Kidney (tissue), 22 donors: Measurements from ENCODE around the gene CNTN6. TPM values are rescaled to one million over a fixed set of nuclear protein-coding genes. Genes with fewer than 3 reads are reported as not detected.

Experiments used
- DNase-seq, 5 donors: peaks; one replicate each; pipeline ENCODE4 v3.0.0-alpha.2; 2013 to 2020
- FAIRE-seq: peaks from 2 replicates; lab custom pipeline; 2012; peaks lifted over from hg19 to GRCh38; lab: Jason Lieb, UNC
- H3K27ac ChIP-seq, 2 donors: one replicate each; pipeline ENCODE4 v1.7.0; 2013; ENCODE audit warnings: low read depth in 2 of 2, low read length in 2 of 2, inconsistent platforms in 1 of 2
- H3K27me3 ChIP-seq: one replicate; pipeline ENCODE4 v1.7.1; 2013; ENCODE audit warnings: low read length, inconsistent platforms; ENCODE audit not compliant: control insufficient read depth, insufficient read depth
- H3K36me3 ChIP-seq, 3 donors: one replicate each; pipeline versions ENCODE4 v1.7.0 to v1.7.1; 2013; ENCODE audit warnings: low read length in 3 of 3, control low read depth in 1 of 3, inconsistent platforms in 1 of 3; ENCODE audit not compliant: insufficient read depth in 3 of 3, control insufficient read depth in 2 of 3
- H3K4me1 ChIP-seq, 3 donors: one replicate each; pipeline versions ENCODE4 v1.7.0 to v1.7.1; 2013; ENCODE audit warnings: low read length in 3 of 3, inconsistent platforms in 1 of 3, low read depth in 1 of 3; ENCODE audit not compliant: control insufficient read depth in 2 of 3, insufficient read depth in 2 of 3
- H3K4me3 ChIP-seq, 3 donors: one replicate each; pipeline versions ENCODE4 v1.7.0 to v1.8.1; 2013; ENCODE audit warnings: low read length in 3 of 3, control low read depth in 1 of 3, inconsistent platforms in 1 of 3
- H3K9ac ChIP-seq, 3 donors: one replicate each; pipeline versions ENCODE4 v1.7.0 to v1.7.1; 2013; ENCODE audit warnings: low read length in 3 of 3, control low read depth in 1 of 3, inconsistent platforms in 1 of 3
- H3K9me3 ChIP-seq, 3 donors: one replicate each; pipeline versions ENCODE4 v1.7.0 to v1.7.1; 2013; ENCODE audit warnings: low read length in 3 of 3, control low read depth in 1 of 3, inconsistent platforms in 1 of 3; ENCODE audit not compliant: control insufficient read depth in 2 of 3, insufficient read depth in 1 of 3
- intact Hi-C: fragments of 100-400 bp; cut with DNase I; formaldehyde crosslinking; loops from one replicate; pipeline ENCODE4 v1.11.1; 2022
- long read RNA-seq, 10 donors: library from polyadenylated mRNA in 1 of 10; unstranded in 1 of 10; transcript quantifications; one replicate each; pipeline ENCODE4 v2.0.0 and lab custom pipeline, GENCODE V29; 2021 to 2026
- polyA plus RNA-seq: library from polyadenylated mRNA; stranded (reverse); fragments of 350-450 nt; fragmentation: Illumina TruSeq; extraction: RNeasy Lipid Tissue Mini Kit (QIAGEN cat#74804); gene quantifications from one replicate; pipeline ENCODE4 v1.2.3, GENCODE V29; 2014; ENCODE audit warnings: low read depth, low replicate concordance; ENCODE audit not compliant: insufficient read depth
- total RNA-seq: library from RNA; stranded (reverse); fragmentation: NEBNext Ultra II Directional; extraction: Animal tissue kit (Norgen Biotek cat#: 25700); gene quantifications from one replicate; pipeline ENCODE4 v1.2.1, GENCODE V29; 2021
- TF ChIP-seq, protein P1 (sequence below): IDR thresholded peaks from 3 replicates; pipeline ENCODE4 v1.5.1; 2012; ENCODE audit warnings: mild to moderate bottlenecking, moderate library complexity, borderline replicate concordance; ENCODE audit not compliant: insufficient read depth; ENCODE audit errors: extremely low read depth
- donor health status: control.
- donor health status: control.
- donor health status: control.
- donor health status: control.
- donor health status: control.
- donor health status: DM: yes; HTN: yes; CAD: no.
- donor health status: Normal renal cell carcinoma (clear cell type).

CNTN6 gene
- total RNA-seq (0.25 TPM), polyA plus RNA-seq (0.11 TPM)
- long read RNA-seq, donor 1 = 0 reads
- long read RNA-seq, donor 2 = 0 reads
- long read RNA-seq, donor 3 = 0 reads
- long read RNA-seq, donor 4 = 0 reads
- long read RNA-seq, donor 5 = 0 reads
- long read RNA-seq, donor 6 = 0 reads
- long read RNA-seq, donor 7, partial matches to known transcripts = 1 of 1 reads
- long read RNA-seq, donor 7, other reads (novel, unspliced or antisense) = 0 of 1 reads
- long read RNA-seq, donor 8 = 0 reads
- long read RNA-seq, donor 9 = 0 reads
- long read RNA-seq, donor 10 = 0 reads

DNA sequence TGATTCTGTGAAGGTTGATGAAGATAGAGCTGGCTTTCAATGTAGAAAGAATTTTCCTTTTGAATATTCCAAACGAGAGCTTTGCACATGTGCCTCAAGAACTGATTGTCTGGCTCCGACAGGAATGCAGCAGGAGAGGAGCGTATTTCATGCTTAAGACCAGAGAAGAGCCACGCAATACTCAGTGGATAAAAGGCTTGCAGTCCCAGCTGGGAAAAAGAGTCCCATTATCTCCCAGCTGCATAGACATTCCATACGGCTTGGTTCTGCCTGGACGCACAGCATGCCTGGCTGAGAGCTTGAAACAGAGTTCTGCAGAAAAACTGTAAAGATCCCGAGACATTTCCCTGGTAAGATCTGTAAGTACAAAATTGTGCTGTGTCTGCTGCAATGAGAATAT lies at the start of gene CNTN6:
Gene CNTN6 (plus strand): TSS at position 254 of the 400 bp plus-strand sequence. CDS start 54,985 bp downstream, outside the sequence.
- no peaks in the 10 kb centered on the region for H3K27me3 ChIP-seq
- H3K9ac ChIP-seq = peak within 1 kb of the TSS in 1 of 3 donors; percentile 17
- peak within 1 kb of the TSS in 1 of 3 donors; percentile 28 for H3K4me3 ChIP-seq
- H3K9me3 ChIP-seq = no peaks in the 10 kb centered on the region
- no peaks in the 10 kb centered on the region for H3K36me3 ChIP-seq
- intact Hi-C loops = no loop called here
- no peak within 1 kb of the TSS for H3K27ac ChIP-seq
- FAIRE-seq (no peak), DNase-seq (peak in 3 of 5 donors; percentile 43 to 69 (median 69))
- TF ChIP-seq, protein P1, sequence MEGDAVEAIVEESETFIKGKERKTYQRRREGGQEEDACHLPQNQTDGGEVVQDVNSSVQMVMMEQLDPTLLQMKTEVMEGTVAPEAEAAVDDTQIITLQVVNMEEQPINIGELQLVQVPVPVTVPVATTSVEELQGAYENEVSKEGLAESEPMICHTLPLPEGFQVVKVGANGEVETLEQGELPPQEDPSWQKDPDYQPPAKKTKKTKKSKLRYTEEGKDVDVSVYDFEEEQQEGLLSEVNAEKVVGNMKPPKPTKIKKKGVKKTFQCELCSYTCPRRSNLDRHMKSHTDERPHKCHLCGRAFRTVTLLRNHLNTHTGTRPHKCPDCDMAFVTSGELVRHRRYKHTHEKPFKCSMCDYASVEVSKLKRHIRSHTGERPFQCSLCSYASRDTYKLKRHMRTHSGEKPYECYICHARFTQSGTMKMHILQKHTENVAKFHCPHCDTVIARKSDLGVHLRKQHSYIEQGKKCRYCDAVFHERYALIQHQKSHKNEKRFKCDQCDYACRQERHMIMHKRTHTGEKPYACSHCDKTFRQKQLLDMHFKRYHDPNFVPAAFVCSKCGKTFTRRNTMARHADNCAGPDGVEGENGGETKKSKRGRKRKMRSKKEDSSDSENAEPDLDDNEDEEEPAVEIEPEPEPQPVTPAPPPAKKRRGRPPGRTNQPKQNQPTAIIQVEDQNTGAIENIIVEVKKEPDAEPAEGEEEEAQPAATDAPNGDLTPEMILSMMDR = no peak
- no peaks in the 10 kb centered on the region for H3K4me1 ChIP-seq

- FAIRE-seq = no peak
These were observed 44.3 kb upstream of the CNTN6 start for GRCh38 chr3:1048558-1048957.

GRCh38 chr3:1055870-1056269 lies 37.0 kb upstream of the CNTN6 start:
- intact Hi-C loops = no loop called here
- no peak overlapping the region for H3K4me3 ChIP-seq
- H3K36me3 ChIP-seq = no peaks in the 10 kb centered on the region
- DNase-seq (no peak), FAIRE-seq (no peak)
- no peak overlapping the region for H3K9ac ChIP-seq
- no peak overlapping the region for H3K27ac ChIP-seq
- TF ChIP-seq, protein P1 = no peak
- H3K9me3 ChIP-seq = no peaks in the 10 kb centered on the region
- H3K4me1 ChIP-seq = no peaks in the 10 kb centered on the region
- no peaks in the 10 kb centered on the region for H3K27me3 ChIP-seq

More at GRCh38 chr3:1048558-1048957, 44.3 kb upstream of the CNTN6 start:
- intact Hi-C loops = no loop called here
- Histone ChIP-seq H3K9me3 (peaks cover 0 to 4% (median 0%) of the 10 kb centered on the region in 3 donors), H3K4me1 (no peaks in the 10 kb centered on the region), H3K27ac (no peak overlapping the region), H3K36me3 (no peaks in the 10 kb centered on the region), H3K9ac (no peak overlapping the region), H3K27me3 (no peaks in the 10 kb centered on the region), H3K4me3 (no peak overlapping the region)
- DNase-seq = no peak
- TF ChIP-seq, protein P1 = no peak
